ENCODE results near the gene CHRNE.

GRCh38 chr17:4931963-4932362 is 29.1 kb upstream of the CHRNE start, which contains the start of gene GP1BA:
- TF ChIP-seq, protein P1, sequence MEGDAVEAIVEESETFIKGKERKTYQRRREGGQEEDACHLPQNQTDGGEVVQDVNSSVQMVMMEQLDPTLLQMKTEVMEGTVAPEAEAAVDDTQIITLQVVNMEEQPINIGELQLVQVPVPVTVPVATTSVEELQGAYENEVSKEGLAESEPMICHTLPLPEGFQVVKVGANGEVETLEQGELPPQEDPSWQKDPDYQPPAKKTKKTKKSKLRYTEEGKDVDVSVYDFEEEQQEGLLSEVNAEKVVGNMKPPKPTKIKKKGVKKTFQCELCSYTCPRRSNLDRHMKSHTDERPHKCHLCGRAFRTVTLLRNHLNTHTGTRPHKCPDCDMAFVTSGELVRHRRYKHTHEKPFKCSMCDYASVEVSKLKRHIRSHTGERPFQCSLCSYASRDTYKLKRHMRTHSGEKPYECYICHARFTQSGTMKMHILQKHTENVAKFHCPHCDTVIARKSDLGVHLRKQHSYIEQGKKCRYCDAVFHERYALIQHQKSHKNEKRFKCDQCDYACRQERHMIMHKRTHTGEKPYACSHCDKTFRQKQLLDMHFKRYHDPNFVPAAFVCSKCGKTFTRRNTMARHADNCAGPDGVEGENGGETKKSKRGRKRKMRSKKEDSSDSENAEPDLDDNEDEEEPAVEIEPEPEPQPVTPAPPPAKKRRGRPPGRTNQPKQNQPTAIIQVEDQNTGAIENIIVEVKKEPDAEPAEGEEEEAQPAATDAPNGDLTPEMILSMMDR (IDR thresholded peaks at IDR 0.05; ENCODE audit: low read depth, low read length, poor library complexity, severe bottlenecking), result no peak
- TF ChIP-seq EZH2phosphoT487 (IDR thresholded peaks at IDR 0.05; ENCODE audit: borderline replicate concordance, low read length), result no peak

All from DOHH2 (cell line).